ENCODE measurements around the gene GNG13. TPM values are rescaled to one million over a fixed set of nuclear protein-coding genes. Genes with fewer than 3 reads are reported as not detected.
"Not testable (repeated sequence)": the region's sequence is repeated elsewhere in the genome, so short reads cannot be mapped to it uniquely, and the experiment has no call there.

GNG13 gene
- total RNA-seq, 1 experiment from 2014 or later, result not detected

- Histone ChIP-seq H3K27me3 (ENCODE audit: insufficient read depth, low read length) (no peaks in the 10 kb centered on the region; the same call in 1 of the 2 replicates), H3K9me3 (ENCODE audit: control insufficient read depth, low read depth, low read length) (no peaks in the 10 kb centered on the region), H2BK15ac (ENCODE audit: low read depth, low read length) (no peak overlapping the region), H3K79me1 (ENCODE audit: insufficient read depth, low read depth, low read length, poor library complexity, severe bottlenecking) (no peaks in the 10 kb centered on the region), H4K20me1 (ENCODE audit: control insufficient read depth, insufficient read depth, insufficient read length) (peaks cover 3% of the 10 kb centered on the region), H3K9ac (ENCODE audit: extremely low read depth, insufficient read length, low read length) (no peak overlapping the region), H3K56ac (ENCODE audit: insufficient read length, low read depth, low read length) (no peak overlapping the region), H3K23me2 (ENCODE audit: insufficient read length, low read depth, low read length, poor library complexity, severe bottlenecking) (no peaks in the 10 kb centered on the region), H3K79me2 (ENCODE audit: insufficient read depth, low read length) (no peaks in the 10 kb centered on the region), H4K5ac (ENCODE audit: insufficient read length, low read depth, low read length) (no peak overlapping the region), H2AK5ac (ENCODE audit: insufficient read length, low read length) (no peak overlapping the region), H3K4me2 (ENCODE audit: insufficient read depth, insufficient read length, low read length) (no peak overlapping the region), H4K91ac (ENCODE audit: insufficient read length, low read depth, low read length) (no peak overlapping the region), H3K4me1 (ENCODE audit: insufficient read depth, low read length) (no peaks in the 10 kb centered on the region), H4K8ac (replicated peaks; ENCODE audit: insufficient read length, low read depth, low read length) (no peak overlapping the region), H2BK20ac (ENCODE audit: low read depth, low read length, poor library complexity, severe bottlenecking) (no peak overlapping the region), H3K18ac (ENCODE audit: insufficient read length, low read depth, low read length) (no peak overlapping the region), H3K14ac (ENCODE audit: insufficient read depth, low read length) (no peak overlapping the region), H3K23ac (ENCODE audit: insufficient read length, low read depth, low read length) (no peak overlapping the region), H2AFZ (ENCODE audit: low read length) (no peak overlapping the region), H2BK120ac (ENCODE audit: low read depth, low read length, poor library complexity, severe bottlenecking) (no peak overlapping the region), H3T11ph (ENCODE audit: low read length) (no peak overlapping the region), H2BK5ac (ENCODE audit: insufficient read length, low read length) (no peak overlapping the region), H2BK12ac (ENCODE audit: insufficient read length, low read depth, low read length) (no peak overlapping the region), H3K4ac (ENCODE audit: low read depth, low read length) (no peak overlapping the region), H3K27ac (ENCODE audit: insufficient read length, low read depth, low read length) (no peak overlapping the region)
- Mint-ChIP-seq H3K36me3 (ENCODE audit: insufficient read depth in 1 of 3, low read depth in 3 of 3) (no peaks in the 10 kb centered on the region), H3K4me1 (no peaks in the 10 kb centered on the region), H3K9me3 (no peaks in the 10 kb centered on the region), H3K27ac (no peak overlapping the region; a peak in 1 of 7 replicates), H3K27me3 (ENCODE audit: low read depth) (peaks cover 29% of the 10 kb centered on the region), H3K4me3 (no peak overlapping the region)
- DNase-seq, result no peak
- no CpG with 5 or more reads among the region's 9 CpGs for WGBS (ENCODE audit: extremely low coverage, insufficient read length, low lambda C conversion rate)
- no peak for TF ChIP-seq CTCF (conservative IDR thresholded peaks at IDR 0.05)
Observed at GRCh38 chr16:776824-777223, 23.7 kb downstream of the GNG13 start.

- H3K27ac ChIP-seq (ENCODE audit: insufficient read length, low read depth, low read length); H3T11ph ChIP-seq (ENCODE audit: low read length); H3K56ac ChIP-seq (ENCODE audit: insufficient read length, low read depth, low read length); H3K4me3 Mint-ChIP-seq; DNase-seq; H3K36me3 Mint-ChIP-seq (ENCODE audit: insufficient read depth in 1 of 3, low read depth in 3 of 3); H3K9me3 Mint-ChIP-seq; H2BK120ac ChIP-seq (ENCODE audit: low read depth, low read length, poor library complexity, severe bottlenecking); H2BK20ac ChIP-seq (ENCODE audit: low read depth, low read length, poor library complexity, severe bottlenecking); H3K23me2 ChIP-seq (ENCODE audit: insufficient read length, low read depth, low read length, poor library complexity, severe bottlenecking); H2BK5ac ChIP-seq (ENCODE audit: insufficient read length, low read length); H3K18ac ChIP-seq (ENCODE audit: insufficient read length, low read depth, low read length); H4K20me1 ChIP-seq (ENCODE audit: control insufficient read depth, insufficient read depth, insufficient read length); H3K23ac ChIP-seq (ENCODE audit: insufficient read length, low read depth, low read length); H3K4me1 Mint-ChIP-seq; H4K91ac ChIP-seq (ENCODE audit: insufficient read length, low read depth, low read length); H3K79me2 ChIP-seq (ENCODE audit: insufficient read depth, low read length); H2AK5ac ChIP-seq (ENCODE audit: insufficient read length, low read length); H3K4ac ChIP-seq (ENCODE audit: low read depth, low read length); H4K5ac ChIP-seq (ENCODE audit: insufficient read length, low read depth, low read length); H3K4me1 ChIP-seq (ENCODE audit: insufficient read depth, low read length); H3K9ac ChIP-seq (ENCODE audit: extremely low read depth, insufficient read length, low read length); H2BK15ac ChIP-seq (ENCODE audit: low read depth, low read length); H3K79me1 ChIP-seq (ENCODE audit: insufficient read depth, low read depth, low read length, poor library complexity, severe bottlenecking); H3K14ac ChIP-seq (ENCODE audit: insufficient read depth, low read length); H3K9me3 ChIP-seq (ENCODE audit: control insufficient read depth, low read depth, low read length); H4K8ac ChIP-seq (replicated peaks; ENCODE audit: insufficient read length, low read depth, low read length); H3K27me3 ChIP-seq (ENCODE audit: insufficient read depth, low read length); H2BK12ac ChIP-seq (ENCODE audit: insufficient read length, low read depth, low read length); H3K27ac Mint-ChIP-seq; H3K4me2 ChIP-seq (ENCODE audit: insufficient read depth, insufficient read length, low read length); H2AFZ ChIP-seq (ENCODE audit: low read length): not testable (repeated sequence)
- peaks cover 28% of the 10 kb centered on the region for H3K27me3 Mint-ChIP-seq (ENCODE audit: low read depth)
- WGBS (ENCODE audit: extremely low coverage, insufficient read length, low lambda C conversion rate), result no CpG with 5 or more reads among the region's 10 CpGs
Observed at GRCh38 chr16:776298-776697, 24.2 kb downstream of the GNG13 start.
